Measurements from ENCODE around the gene GAS2. TPM values are rescaled to one million over a fixed set of nuclear protein-coding genes. Genes with fewer than 3 reads are reported as not detected.

Gene GAS2
- total and polyA plus RNA-seq, 2 donors (not counting 1 experiment from before 2014, with no cell fraction given): 2.5 to 6.5 TPM

DNA sequence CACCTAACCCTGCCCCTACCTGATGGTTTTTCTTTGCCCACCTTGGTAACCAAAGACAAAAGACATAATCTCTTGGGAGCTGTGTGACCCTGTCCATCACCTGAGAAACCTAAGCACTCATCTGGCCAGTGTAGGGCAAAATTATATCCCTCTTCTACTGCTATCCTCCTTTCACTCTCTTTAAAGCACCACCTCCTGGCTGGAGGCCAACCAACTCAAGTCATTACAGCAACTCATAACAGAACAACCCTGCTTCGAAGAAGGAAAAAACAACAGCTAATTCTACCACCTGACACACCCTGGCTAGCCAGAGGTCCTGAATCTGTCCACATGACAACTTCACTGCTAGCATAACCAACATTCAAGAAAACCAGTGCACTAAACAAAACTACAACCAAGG lies 45.5 kb downstream of the GAS2 start:
- H3K9ac ChIP-seq (ENCODE audit: low read length): no peak overlapping the region
- Mint-ChIP-seq H3K27me3 (peaks cover 25% of the 10 kb centered on the region), H3K9me3 (ENCODE audit: insufficient read depth) (peaks cover 5% of the 10 kb centered on the region), H3K4me1 (no peaks in the 10 kb centered on the region), H3K4me3 (no peak overlapping the region), H3K27ac (no peak overlapping the region)
- H3K4me2 ChIP-seq (replicated peaks; ENCODE audit: low read depth, low read length, poor library complexity, severe bottlenecking): no peak overlapping the region
- no peaks in the 10 kb centered on the region for H3K79me2 ChIP-seq (ENCODE audit: control insufficient read depth, insufficient read depth, low read length)
- WGBS (ENCODE audit: insufficient coverage): 93% methylated on average over 1 of the region's 1 CpG
- no peak for ATAC-seq (ENCODE audit: low read depth)
- H3K4me3 ChIP-seq (ENCODE audit: control extremely low read depth in 1 of 5, extremely low read depth in 1 of 5, insufficient read depth in 1 of 5, low read depth in 2 of 5, low read length in 4 of 5): no peak overlapping the region
- CTCF ChIA-PET: interaction anchor here (1.1 kb wide), 1 partner anchor 18 kb away, joined by 3 read pairs; no protein-coding TSS in a partner anchor
- no peak overlapping the region for H3K27ac ChIP-seq (ENCODE audit: low read length in 2 of 2)
- H3K9me3 ChIP-seq (ENCODE audit: control extremely low read depth in 1 of 3, control insufficient read depth in 2 of 3, insufficient read depth in 1 of 3, low read length in 2 of 3): peaks cover 0 to 7% (median 0%) of the 10 kb centered on the region in 3 donors
- no peak for TF ChIP-seq EZH2 (IDR thresholded peaks at IDR 0.05; ENCODE audit: borderline replicate concordance, insufficient read depth, low read depth, low read length, poor library complexity, severe bottlenecking)
- TF ChIP-seq, protein P1, sequence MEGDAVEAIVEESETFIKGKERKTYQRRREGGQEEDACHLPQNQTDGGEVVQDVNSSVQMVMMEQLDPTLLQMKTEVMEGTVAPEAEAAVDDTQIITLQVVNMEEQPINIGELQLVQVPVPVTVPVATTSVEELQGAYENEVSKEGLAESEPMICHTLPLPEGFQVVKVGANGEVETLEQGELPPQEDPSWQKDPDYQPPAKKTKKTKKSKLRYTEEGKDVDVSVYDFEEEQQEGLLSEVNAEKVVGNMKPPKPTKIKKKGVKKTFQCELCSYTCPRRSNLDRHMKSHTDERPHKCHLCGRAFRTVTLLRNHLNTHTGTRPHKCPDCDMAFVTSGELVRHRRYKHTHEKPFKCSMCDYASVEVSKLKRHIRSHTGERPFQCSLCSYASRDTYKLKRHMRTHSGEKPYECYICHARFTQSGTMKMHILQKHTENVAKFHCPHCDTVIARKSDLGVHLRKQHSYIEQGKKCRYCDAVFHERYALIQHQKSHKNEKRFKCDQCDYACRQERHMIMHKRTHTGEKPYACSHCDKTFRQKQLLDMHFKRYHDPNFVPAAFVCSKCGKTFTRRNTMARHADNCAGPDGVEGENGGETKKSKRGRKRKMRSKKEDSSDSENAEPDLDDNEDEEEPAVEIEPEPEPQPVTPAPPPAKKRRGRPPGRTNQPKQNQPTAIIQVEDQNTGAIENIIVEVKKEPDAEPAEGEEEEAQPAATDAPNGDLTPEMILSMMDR (IDR thresholded peaks at IDR 0.05): no peak
- no peak for DNase-seq
- H2AFZ ChIP-seq (ENCODE audit: insufficient read depth, low read depth, low read length, poor library complexity, severe bottlenecking): no peak overlapping the region
- H3K36me3 ChIP-seq (replicated peaks in 1 of 2; ENCODE audit: control extremely low read depth in 1 of 2, control insufficient read depth in 1 of 2, extremely low read depth in 1 of 2, insufficient read depth in 2 of 2, low read length in 1 of 2): no peaks in the 10 kb centered on the region
- peaks cover 0 to 6% (median 0%) of the 10 kb centered on the region in 4 experiments for H3K27me3 ChIP-seq (replicated peaks in 1 of 4; ENCODE audit: control extremely low read depth in 1 of 4, control insufficient read depth in 3 of 4, insufficient read depth in 4 of 4, low read length in 3 of 4)
- POLR2A ChIA-PET: no interaction called here
- no peaks in the 10 kb centered on the region for H4K20me1 ChIP-seq (ENCODE audit: control insufficient read depth, insufficient read depth, low read length, poor library complexity, severe bottlenecking)
- no peaks in the 10 kb centered on the region for H3K4me1 ChIP-seq (ENCODE audit: control insufficient read depth in 2 of 2, insufficient read depth in 2 of 2, low read length in 2 of 2)
- intact Hi-C loops (cut with micrococcal nuclease): no loop called here

DNA sequence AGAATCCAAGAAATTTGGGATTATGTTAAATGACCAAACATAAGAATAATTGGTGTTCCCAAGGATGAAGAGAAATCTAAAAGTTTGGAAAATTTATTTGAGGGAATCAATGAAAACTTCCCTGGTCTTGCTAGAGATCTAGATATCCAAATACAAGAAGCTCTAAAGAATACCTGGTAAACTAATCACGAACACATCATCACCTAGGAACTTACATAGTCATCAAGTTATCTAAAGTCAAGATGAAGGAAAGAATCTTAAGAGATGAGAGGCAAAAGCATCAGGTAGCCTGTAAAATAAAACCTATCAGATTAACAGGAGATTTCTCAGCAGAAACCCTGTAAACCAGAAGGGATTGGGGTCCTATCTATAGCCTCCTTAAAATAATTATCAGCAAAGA lies 46.9 kb downstream of the GAS2 start:
- Histone ChIP-seq H3K27me3 (replicated peaks in 1 of 4; ENCODE audit: control extremely low read depth in 1 of 4, control insufficient read depth in 3 of 4, insufficient read depth in 4 of 4, low read length in 3 of 4) (peaks cover 0 to 6% (median 0%) of the 10 kb centered on the region in 4 experiments), H3K79me2 (ENCODE audit: control insufficient read depth, insufficient read depth, low read length) (no peaks in the 10 kb centered on the region), H3K36me3 (replicated peaks in 1 of 2; ENCODE audit: control extremely low read depth in 1 of 2, control insufficient read depth in 1 of 2, extremely low read depth in 1 of 2, insufficient read depth in 2 of 2, low read length in 1 of 2) (no peaks in the 10 kb centered on the region), H3K9ac (ENCODE audit: low read length) (no peak overlapping the region), H3K27ac (ENCODE audit: low read length in 2 of 2) (no peak overlapping the region), H3K4me3 (ENCODE audit: control extremely low read depth in 1 of 5, extremely low read depth in 1 of 5, insufficient read depth in 1 of 5, low read depth in 2 of 5, low read length in 4 of 5) (no peak overlapping the region), H3K9me3 (ENCODE audit: control extremely low read depth in 1 of 3, control insufficient read depth in 2 of 3, insufficient read depth in 1 of 3, low read length in 2 of 3) (peaks cover 0 to 7% (median 0%) of the 10 kb centered on the region in 3 donors), H4K20me1 (ENCODE audit: control insufficient read depth, insufficient read depth, low read length, poor library complexity, severe bottlenecking) (no peaks in the 10 kb centered on the region), H2AFZ (ENCODE audit: insufficient read depth, low read depth, low read length, poor library complexity, severe bottlenecking) (no peak overlapping the region), H3K4me1 (ENCODE audit: control insufficient read depth in 2 of 2, insufficient read depth in 2 of 2, low read length in 2 of 2) (no peaks in the 10 kb centered on the region), H3K4me2 (replicated peaks; ENCODE audit: low read depth, low read length, poor library complexity, severe bottlenecking) (no peak overlapping the region)
- POLR2A ChIA-PET: no interaction called here
- ATAC-seq (ENCODE audit: low read depth) (no peak), DNase-seq (no peak)
- no CpG with 5 or more reads among the region's 1 CpG for WGBS (ENCODE audit: insufficient coverage)
- Mint-ChIP-seq H3K4me1 (no peaks in the 10 kb centered on the region), H3K9me3 (ENCODE audit: insufficient read depth) (peaks cover 5% of the 10 kb centered on the region), H3K27ac (no peak overlapping the region), H3K27me3 (peaks cover 16% of the 10 kb centered on the region), H3K4me3 (no peak overlapping the region)
- CTCF ChIA-PET: interaction anchor here (0.6 kb wide), 1 partner anchor 96 kb away, joined by 4 read pairs; no protein-coding TSS in a partner anchor
- TF ChIP-seq EZH2 (IDR thresholded peaks at IDR 0.05; ENCODE audit: borderline replicate concordance, insufficient read depth, low read depth, low read length, poor library complexity, severe bottlenecking): no peak
- TF ChIP-seq, protein P1 (IDR thresholded peaks at IDR 0.05): no peak
- intact Hi-C loops (cut with micrococcal nuclease): no loop called here

All from B cell (primary cell).